K562 (cell line): ENCODE measurements around the gene PPAN. TPM values are rescaled to one million over a fixed set of nuclear protein-coding genes. Genes with fewer than 3 reads are reported as not detected.

Source experiments
- ATAC-seq: fragments of 200-7000 bp; cut with Tn5 transposase; 3 replicates; pipeline ENCODE4 v1.9.1; 2020; ENCODE audit warnings: moderate library complexity
- BruUV-seq: library from RNA; stranded (reverse); fragments of 400-500 nt; replicated peaks from 2 replicates; lab custom pipeline; 2021; lab: Mats Ljungman, UMichigan
- CTCF ChIA-PET: fragments of 300-600 bp; formaldehyde crosslinking; extraction: SDS; loops from one replicate; lab custom pipeline; 2021; ENCODE audit warnings: low intra/inter-chr PET ratio; lab: Yijun Ruan, JAX
- POLR2A ChIA-PET: fragments of 300-600, 350-650 bp; sonication (Branson Sonifier 250); formaldehyde crosslinking; extraction: SDS; loops from one replicate; lab custom pipeline; 2021; ENCODE audit warnings: antibody characterized with exemption, inconsistent platforms; lab: Yijun Ruan, JAX
- DNase-seq, 4 experiments: peaks; one replicate each; pipeline versions ENCODE4 v3.0.0 to v3.0.0-alpha.2; 2011 to 2018; ENCODE audit warnings: low spot score in 3 of 4, mixed read lengths in 3 of 4; ENCODE audit errors: extremely low read depth in 1 of 4
- FAIRE-seq: peaks from 2 replicates; lab custom pipeline; 2011; peaks lifted over from hg19 to GRCh38; lab: Jason Lieb, UNC
- H2AFZ ChIP-seq: 2 replicates; pipeline ENCODE4 v1.6.0; 2011; ENCODE audit warnings: low read depth, low read length, control low read depth, inconsistent platforms
- H3K27ac ChIP-seq: fragments of 200-600 bp; 3 replicates; pipeline ENCODE4 v1.8.0; 2011; ENCODE audit warnings: low read depth, mild to moderate bottlenecking, control low read depth, inconsistent platforms, low read length, moderate library complexity, mixed read lengths; ENCODE audit errors: extremely low read depth
- H3K27me3 ChIP-seq, 2 experiments: fragments of 300-600 bp in 1 of 2; 2 replicates in 1 of 2; 3 replicates in 1 of 2; pipeline versions ENCODE4 v1.6.0 to v1.8.0; 2011; ENCODE audit warnings: inconsistent platforms in 2 of 2, low read length in 2 of 2, mild to moderate bottlenecking in 1 of 2, mixed read lengths in 1 of 2, moderate library complexity in 1 of 2; ENCODE audit not compliant: control insufficient read depth in 2 of 2, insufficient read depth in 2 of 2
- H3K36me3 ChIP-seq: fragments of 300-600 bp; 3 replicates; pipeline ENCODE4 v1.8.0; 2011; ENCODE audit warnings: mild to moderate bottlenecking, low read length, inconsistent platforms; ENCODE audit not compliant: control insufficient read depth, insufficient read depth
- H3K4me1 ChIP-seq, 2 experiments: fragments of 200-600 bp in 1 of 2; replicated peaks in 1 of 2; 2 replicates in 1 of 2; 3 replicates in 1 of 2; pipeline versions ENCODE4 v1.5.1 to v1.8.0; 2011; ENCODE audit warnings: inconsistent platforms in 2 of 2, low read length in 2 of 2, mild to moderate bottlenecking in 1 of 2, mixed read lengths in 1 of 2, moderate library complexity in 1 of 2; ENCODE audit not compliant: control insufficient read depth in 2 of 2, insufficient read depth in 2 of 2
- H3K4me2 ChIP-seq: 2 replicates; pipeline ENCODE4 v1.6.1; 2011; ENCODE audit warnings: low read length, control low read depth, inconsistent platforms, mixed read lengths; ENCODE audit not compliant: insufficient read depth
- H3K4me3 ChIP-seq: fragments of 200-600 bp; sonication (generic), shearing (Covaris generic); 2 replicates; pipeline ENCODE4 v1.5.1; 2016; ENCODE audit warnings: control low read depth, inconsistent platforms
- H3K79me2 ChIP-seq: fragments of 200-600 bp; 3 replicates; pipeline ENCODE4 v1.8.0; 2011; ENCODE audit warnings: low read length, inconsistent platforms; ENCODE audit not compliant: control insufficient read depth, insufficient read depth
- H3K9ac ChIP-seq, 2 experiments: 2 replicates each; pipeline versions ENCODE4 v1.6.0 to v1.6.1; 2011; ENCODE audit warnings: low read depth in 2 of 2, low read length in 2 of 2, control low read depth in 1 of 2, inconsistent platforms in 1 of 2, mild to moderate bottlenecking in 1 of 2, mixed read lengths in 1 of 2; ENCODE audit not compliant: insufficient read depth in 1 of 2
- H3K9me1 ChIP-seq: one replicate; pipeline ENCODE4 v1.6.0; 2011; ENCODE audit warnings: inconsistent platforms, mild to moderate bottlenecking, low read length, moderate library complexity; ENCODE audit not compliant: control insufficient read depth, insufficient read depth
- H3K9me3 ChIP-seq: replicated peaks from 2 replicates; pipeline ENCODE4 v1.5.1; 2011; ENCODE audit warnings: low read depth, low read length, inconsistent platforms; ENCODE audit not compliant: control insufficient read depth, insufficient read depth
- H4K20me1 ChIP-seq: replicated peaks from 2 replicates; pipeline ENCODE4 v1.6.1; 2011; ENCODE audit warnings: low read length, inconsistent platforms, mixed read lengths; ENCODE audit not compliant: control insufficient read depth, insufficient read depth
- POLR2G ChIP-seq: fragments of 200-400 bp; formaldehyde crosslinking; IDR thresholded peaks from 2 replicates; pipeline ENCODE4 v1.6.1; 2017; ENCODE audit warnings: low read depth, mild to moderate bottlenecking, antibody characterized with exemption, low read length, moderate library complexity
- WGBS: fragments of 100-300 bp; shearing (Covaris generic); methylation state at CpG from one replicate; pipeline ENCODE4 v1.1.6; 2016; ENCODE audit warnings: low coverage, mixed read lengths; ENCODE audit not compliant: insufficient coverage; ENCODE audit errors: missing lambda C conversion rate; 5-methylcytosine and 5-hydroxymethylcytosine counted together
- in situ Hi-C: fragments of 300-500 bp; cut with MboI; formaldehyde crosslinking; loops from 4 replicates; pipeline ENCODE4 v1.15.0; 2018; ENCODE audit warnings: inconsistent platforms, mixed read lengths
- intact Hi-C: fragments of 100-400 bp; cut with micrococcal nuclease; formaldehyde crosslinking; loops from 2 replicates; pipeline ENCODE4 v1.14.2; 2022
- polyA plus RNA-seq, 8 experiments: library from polyadenylated mRNA; depleted of rRNA in 4 of 8; stranded (reverse) in 5 of 8; unstranded in 3 of 8; fragments of >200 nt; fragmentation: Nextera tagmentation in 2 of 8; fragmentation: Illumina TruSeq in 1 of 8; extraction: Ambion mirVana in 2 of 8; extraction: Trizol in 1 of 8; gene quantifications; 2 replicates each; pipeline versions ENCODE4 v1.2.1 to v1.2.3, GENCODE V29; 2011 to 2014; ENCODE audit warnings: inconsistent platforms in 1 of 8, missing spikeins in 1 of 8
- total RNA-seq, 7 experiments: library from RNA; depleted of rRNA in 6 of 7; stranded (reverse); fragments of >200 nt in 6 of 7; fragmentation: Illumina TruSeq in 2 of 7; extraction: Trizol in 2 of 7; gene quantifications; 2 replicates each; pipeline versions ENCODE4 v1.2.1 to v1.2.3, GENCODE V29; 2011 to 2021; ENCODE audit warnings: low replicate concordance in 1 of 7
- TF ChIP-seq, protein P1 (sequence below): fragments of 250-450 bp; sonication (Bioruptor Pico); IDR thresholded peaks from 2 replicates; pipeline ENCODE4 v1.5.0; 2022; ENCODE audit warnings: mild to moderate bottlenecking

PPAN gene
- total and polyA plus RNA-seq, 9 of the 15 experiments (the other 6 are each of a cell fraction or from before 2014, with no cell fraction given), result 2.2 to 129 (median 59.1) TPM

DNA sequence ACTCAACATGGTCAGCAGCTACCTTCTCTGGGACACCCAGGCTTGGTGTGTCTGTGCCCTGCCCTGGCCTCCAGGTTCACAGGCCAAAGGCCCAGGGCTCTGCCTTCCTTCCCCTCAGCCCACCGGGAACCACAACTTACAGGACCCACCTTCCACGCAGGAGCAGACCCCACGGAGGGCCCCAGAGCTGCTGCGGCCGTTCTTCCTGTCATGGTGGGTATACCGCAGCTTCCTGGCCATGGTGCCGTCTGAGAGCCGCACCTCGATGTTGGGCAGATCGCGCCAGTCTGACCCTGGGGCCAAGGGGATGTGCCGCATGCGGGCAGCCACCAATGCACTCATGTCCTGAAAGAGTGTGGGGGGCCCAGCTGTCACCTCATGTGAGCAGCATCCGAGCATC is 30.8 kb downstream of the PPAN start:
- no peak overlapping the region for H3K4me3 ChIP-seq
- CTCF ChIA-PET, result no interaction called here
- H3K9ac ChIP-seq, result no peak overlapping the region; a peak in 1 of 4 replicates
- H3K9me1 ChIP-seq, result no peaks in the 10 kb centered on the region
- H3K36me3 ChIP-seq, result peaks cover 98% of the 10 kb centered on the region
- H2AFZ ChIP-seq, result no peak overlapping the region
- no peaks in the 10 kb centered on the region for H3K9me3 ChIP-seq
- intact Hi-C loops, result no loop called here
- peaks cover 0 to 16% of the 10 kb centered on the region in 2 experiments; a peak in 1 of 5 replicates for H3K4me1 ChIP-seq
- no peaks in the 10 kb centered on the region for H3K27me3 ChIP-seq
- BruUV-seq, result no TSS peak
- in situ Hi-C loops, result no loop called here
- FAIRE-seq, result no peak
- DNase-seq, result no peak
- H4K20me1 ChIP-seq, result peaks cover 3% of the 10 kb centered on the region; the same call in 1 of the 2 replicates
- H3K79me2 ChIP-seq, result no peaks in the 10 kb centered on the region
- no peak for ATAC-seq
- H3K4me2 ChIP-seq, result no peak overlapping the region
- TF ChIP-seq, protein P1, sequence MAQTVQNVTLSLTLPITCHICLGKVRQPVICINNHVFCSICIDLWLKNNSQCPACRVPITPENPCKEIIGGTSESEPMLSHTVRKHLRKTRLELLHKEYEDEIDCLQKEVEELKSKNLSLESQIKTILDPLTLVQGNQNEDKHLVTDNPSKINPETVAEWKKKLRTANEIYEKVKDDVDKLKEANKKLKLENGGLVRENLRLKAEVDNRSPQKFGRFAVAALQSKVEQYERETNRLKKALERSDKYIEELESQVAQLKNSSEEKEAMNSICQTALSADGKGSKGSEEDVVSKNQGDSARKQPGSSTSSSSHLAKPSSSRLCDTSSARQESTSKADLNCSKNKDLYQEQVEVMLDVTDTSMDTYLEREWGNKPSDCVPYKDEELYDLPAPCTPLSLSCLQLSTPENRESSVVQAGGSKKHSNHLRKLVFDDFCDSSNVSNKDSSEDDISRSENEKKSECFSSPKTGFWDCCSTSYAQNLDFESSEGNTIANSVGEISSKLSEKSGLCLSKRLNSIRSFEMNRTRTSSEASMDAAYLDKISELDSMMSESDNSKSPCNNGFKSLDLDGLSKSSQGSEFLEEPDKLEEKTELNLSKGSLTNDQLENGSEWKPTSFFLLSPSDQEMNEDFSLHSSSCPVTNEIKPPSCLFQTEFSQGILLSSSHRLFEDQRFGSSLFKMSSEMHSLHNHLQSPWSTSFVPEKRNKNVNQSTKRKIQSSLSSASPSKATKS (CRISPR knock-in tag), result no peak
- TF ChIP-seq POLR2G, result peak; percentile 48
- H3K27ac ChIP-seq, result no peak overlapping the region
- POLR2A ChIA-PET, result interaction anchor here (1.3 kb wide), 1 partner anchor 12 kb away, joined by 4 read pairs; no protein-coding TSS in a partner anchor
- WGBS, result 95% methylated on average over 12 of the region's 14 CpGs
